Measurements from ENCODE around the gene PZP. TPM values are rescaled to one million over a fixed set of nuclear protein-coding genes. Genes with fewer than 3 reads are reported as not detected.

The PZP gene
- total RNA-seq, 6 experiments from 2014 or later = not detected

- Mint-ChIP-seq H3K27me3 (ENCODE audit: insufficient read depth) (no peaks in the 10 kb centered on the region), H3K9me3 (peaks cover 12% of the 10 kb centered on the region), H3K36me3 (ENCODE audit: low read depth) (no peaks in the 10 kb centered on the region), H3K27ac (no peak overlapping the region), H3K4me3 (no peak overlapping the region), H3K4me1 (ENCODE audit: low read depth) (no peaks in the 10 kb centered on the region)
- no peak for DNase-seq
- no peak for TF ChIP-seq CTCF (IDR thresholded peaks at IDR 0.05)
These were observed 101.3 kb downstream of the PZP start for GRCh38 chr12:9106610-9107541.

GRCh38 chr12:9106067-9106466, 102.1 kb downstream of the PZP start:
- H3K27me3 Mint-ChIP-seq (ENCODE audit: insufficient read depth) = no peaks in the 10 kb centered on the region
- no peak overlapping the region for H3K4me3 Mint-ChIP-seq
- H3K27ac Mint-ChIP-seq = no peak overlapping the region
- H3K36me3 Mint-ChIP-seq (ENCODE audit: low read depth) = no peaks in the 10 kb centered on the region
- H3K9me3 Mint-ChIP-seq = peaks cover 12% of the 10 kb centered on the region
- no peaks in the 10 kb centered on the region for H3K4me1 Mint-ChIP-seq (ENCODE audit: low read depth)
- no peak for TF ChIP-seq CTCF (IDR thresholded peaks at IDR 0.05)
- DNase-seq = no peak

GRCh38 chr12:9104767-9105423, 103.3 kb downstream of the PZP start:
- Mint-ChIP-seq H3K4me3 (no peak overlapping the region), H3K27me3 (ENCODE audit: insufficient read depth) (no peaks in the 10 kb centered on the region), H3K36me3 (ENCODE audit: low read depth) (no peaks in the 10 kb centered on the region), H3K9me3 (peaks cover 12% of the 10 kb centered on the region), H3K27ac (no peak overlapping the region), H3K4me1 (ENCODE audit: low read depth) (no peaks in the 10 kb centered on the region)
- TF ChIP-seq CTCF (IDR thresholded peaks at IDR 0.05) = no peak
- no peak for DNase-seq

DNA sequence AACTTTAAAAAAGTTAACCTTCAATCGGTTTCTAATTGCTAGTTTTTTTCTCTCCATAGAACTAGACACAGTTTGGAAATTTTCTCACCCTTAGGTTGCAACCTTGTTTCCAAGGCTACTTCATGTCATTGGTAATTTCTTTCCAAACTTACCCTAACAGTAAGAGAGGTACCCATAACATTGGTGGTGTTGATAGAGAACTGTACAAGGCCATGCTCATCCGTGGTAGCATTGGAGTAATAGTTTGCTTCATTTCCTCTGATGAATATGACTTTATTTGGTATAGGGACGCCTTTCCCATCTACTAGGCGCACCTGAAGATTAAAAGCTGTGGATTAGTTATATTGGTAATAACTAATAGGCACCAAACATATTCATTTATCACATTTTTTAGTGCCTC, 104.1 kb downstream of the PZP start:
- H3K27ac Mint-ChIP-seq = no peak overlapping the region
- H3K4me1 Mint-ChIP-seq (ENCODE audit: low read depth) = no peaks in the 10 kb centered on the region
- H3K27me3 Mint-ChIP-seq (ENCODE audit: insufficient read depth) = no peaks in the 10 kb centered on the region
- no peak for TF ChIP-seq CTCF (IDR thresholded peaks at IDR 0.05)
- no peak for DNase-seq
- H3K4me3 Mint-ChIP-seq = no peak overlapping the region
- H3K9me3 Mint-ChIP-seq = peaks cover 12% of the 10 kb centered on the region
- H3K36me3 Mint-ChIP-seq (ENCODE audit: low read depth) = no peaks in the 10 kb centered on the region

DNA sequence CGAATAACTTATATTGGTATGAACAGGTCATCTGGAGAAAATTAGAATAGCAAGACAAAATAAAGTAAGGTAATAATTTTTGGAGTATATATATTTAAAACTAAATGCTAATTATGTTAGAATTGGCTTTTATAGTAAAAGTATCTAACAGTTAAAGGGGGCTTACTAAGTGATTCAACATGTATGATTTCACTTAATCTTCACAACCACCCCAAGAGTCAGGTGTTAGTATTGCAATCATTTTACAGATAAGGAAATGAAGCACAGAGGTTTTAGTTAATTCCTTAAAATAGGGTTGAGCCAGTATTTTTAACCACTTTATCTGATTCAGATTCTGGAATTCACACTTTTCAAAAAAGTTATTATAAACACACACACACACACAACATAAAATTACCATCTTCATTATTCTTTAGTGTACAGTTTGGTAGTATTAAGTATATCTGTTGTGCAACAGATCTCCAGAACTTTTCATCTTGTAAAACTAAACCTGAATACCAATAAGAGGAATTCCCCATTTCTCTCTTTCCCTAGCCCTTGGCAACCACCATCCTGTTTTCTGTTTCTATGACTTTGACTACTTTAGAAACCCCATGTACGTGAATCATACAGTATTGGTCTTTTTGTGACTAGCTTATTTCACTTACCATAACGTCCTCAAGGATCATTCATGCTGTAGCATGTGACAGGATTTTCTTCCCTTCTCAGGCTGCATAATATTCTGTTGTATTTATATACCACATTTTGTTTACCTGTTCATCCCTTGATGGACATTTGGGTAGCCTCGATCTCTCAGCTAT, 104.9 kb downstream of the PZP start:
- DNase-seq = no peak
- TF ChIP-seq CTCF (IDR thresholded peaks at IDR 0.05) = no peak
- H3K36me3 Mint-ChIP-seq (ENCODE audit: low read depth) = no peaks in the 10 kb centered on the region
- no peak overlapping the region for H3K27ac Mint-ChIP-seq
- no peaks in the 10 kb centered on the region for H3K27me3 Mint-ChIP-seq (ENCODE audit: insufficient read depth)
- peaks cover 12% of the 10 kb centered on the region for H3K9me3 Mint-ChIP-seq
- no peaks in the 10 kb centered on the region for H3K4me1 Mint-ChIP-seq (ENCODE audit: low read depth)
- H3K4me3 Mint-ChIP-seq = no peak overlapping the region
